K562 (cell line): ENCODE data around the gene ATAD3C. TPM values are rescaled to one million over a fixed set of nuclear protein-coding genes. Genes with fewer than 3 reads are reported as not detected.

Experiments used
- ETV1 ChIP-seq: fragments of 450-650 bp; conservative IDR thresholded peaks from 2 replicates; pipeline ENCODE4 v1.6.1; 2016; ENCODE audit warnings: missing genetic modification characterization, control low read depth, low read depth, missing compliant biosample characterization
- KLF10 ChIP-seq: fragments of 250-450 bp; sonication (Bioruptor Pico); IDR thresholded peaks from 2 replicates; pipeline ENCODE4 v1.6.1; 2021; ENCODE audit warnings: matching md5 sums
- MTF1 ChIP-seq: fragments of 250-450 bp; sonication (Bioruptor Pico); IDR thresholded peaks from 2 replicates; pipeline ENCODE4 v1.9.0; 2021; ENCODE audit warnings: moderate library complexity, mild to moderate bottlenecking, inconsistent platforms, borderline replicate concordance
- NFIX ChIP-seq: fragments of 250-450 bp; sonication (Bioruptor Pico); IDR thresholded peaks from 2 replicates; pipeline ENCODE4 v1.4.0; 2020; ENCODE audit warnings: low read depth, mild to moderate bottlenecking, moderate library complexity
- NR2C1 ChIP-seq, 2 experiments: fragments of 450-650 bp; IDR thresholded peaks; 2 replicates each; pipeline ENCODE4 v1.6.1; 2017; ENCODE audit warnings: mild to moderate bottlenecking in 2 of 2, antibody characterized with exemption in 1 of 2, inconsistent platforms in 1 of 2, missing compliant biosample characterization in 1 of 2, missing genetic modification characterization in 1 of 2
- PML ChIP-seq: IDR thresholded peaks from 2 replicates; pipeline ENCODE4 v1.6.1; 2012; ENCODE audit warnings: low read length, inconsistent platforms
- POLR2B ChIP-seq: fragments of 450-650 bp; IDR thresholded peaks from 2 replicates; pipeline ENCODE4 v1.6.1; 2018; ENCODE audit warnings: low read depth; ENCODE audit not compliant: partially characterized antibody
- POLR2G ChIP-seq: fragments of 200-400 bp; formaldehyde crosslinking; IDR thresholded peaks from 2 replicates; pipeline ENCODE4 v1.6.1; 2017; ENCODE audit warnings: low read depth, mild to moderate bottlenecking, antibody characterized with exemption, low read length, moderate library complexity
- RBM17 ChIP-seq: fragments of 200-400 bp; formaldehyde crosslinking; IDR thresholded peaks from 2 replicates; pipeline ENCODE4 v1.6.1; 2017; ENCODE audit warnings: low read depth, mild to moderate bottlenecking, low read length, borderline replicate concordance
- RREB1 ChIP-seq: fragments of 250-450 bp; sonication (Bioruptor Pico); IDR thresholded peaks from 2 replicates; pipeline ENCODE4 v1.4.0; 2020
- U2AF1 ChIP-seq: fragments of 200-400 bp; formaldehyde crosslinking; optimal IDR thresholded peaks from 2 replicates; pipeline ENCODE3; 2017; ENCODE audit warnings: mild to moderate bottlenecking, low read depth, low read length, moderate library complexity
- ZNF140 ChIP-seq: fragments of 250-450 bp; sonication (Bioruptor Pico); IDR thresholded peaks from 2 replicates; pipeline ENCODE4 v1.8.0; 2021; ENCODE audit warnings: moderate library complexity, mild to moderate bottlenecking, inconsistent platforms
- ZNF174 ChIP-seq: fragments of 250-450 bp; sonication (Bioruptor Pico); IDR thresholded peaks from 2 replicates; pipeline ENCODE4 v1.4.0; 2020; ENCODE audit warnings: mild to moderate bottlenecking
- ZNF609 ChIP-seq: sonication (generic); formaldehyde crosslinking; IDR thresholded peaks from 2 replicates; pipeline ENCODE4 v1.8.1; 2023; ENCODE audit warnings: missing genetic modification reagents, mild to moderate bottlenecking, borderline replicate concordance
- polyA plus RNA-seq, 8 experiments: library from polyadenylated mRNA; depleted of rRNA in 4 of 8; stranded (reverse) in 5 of 8; unstranded in 3 of 8; fragments of >200 nt; fragmentation: Nextera tagmentation in 2 of 8; fragmentation: Illumina TruSeq in 1 of 8; extraction: Ambion mirVana in 2 of 8; extraction: Trizol in 1 of 8; gene quantifications; 2 replicates each; pipeline versions ENCODE4 v1.2.1 to v1.2.3, GENCODE V29; 2011 to 2014; ENCODE audit warnings: inconsistent platforms in 1 of 8, missing spikeins in 1 of 8
- total RNA-seq, 7 experiments: library from RNA; depleted of rRNA in 6 of 7; stranded (reverse); fragments of >200 nt in 6 of 7; fragmentation: Illumina TruSeq in 2 of 7; extraction: Trizol in 2 of 7; gene quantifications; 2 replicates each; pipeline versions ENCODE4 v1.2.1 to v1.2.3, GENCODE V29; 2011 to 2021; ENCODE audit warnings: low replicate concordance in 1 of 7
- TF ChIP-seq, protein P1 (sequence below): sonication (generic); formaldehyde crosslinking; IDR thresholded peaks from 2 replicates; pipeline ENCODE4 v1.8.0; 2022; ENCODE audit warnings: mild to moderate bottlenecking, missing genetic modification reagents

The ATAD3C gene
- total and polyA plus RNA-seq, 9 of the 15 experiments (the other 6 are each of a cell fraction or from before 2014, with no cell fraction given) = 0.03 to 0.18 TPM; not detected in 7

DNA sequence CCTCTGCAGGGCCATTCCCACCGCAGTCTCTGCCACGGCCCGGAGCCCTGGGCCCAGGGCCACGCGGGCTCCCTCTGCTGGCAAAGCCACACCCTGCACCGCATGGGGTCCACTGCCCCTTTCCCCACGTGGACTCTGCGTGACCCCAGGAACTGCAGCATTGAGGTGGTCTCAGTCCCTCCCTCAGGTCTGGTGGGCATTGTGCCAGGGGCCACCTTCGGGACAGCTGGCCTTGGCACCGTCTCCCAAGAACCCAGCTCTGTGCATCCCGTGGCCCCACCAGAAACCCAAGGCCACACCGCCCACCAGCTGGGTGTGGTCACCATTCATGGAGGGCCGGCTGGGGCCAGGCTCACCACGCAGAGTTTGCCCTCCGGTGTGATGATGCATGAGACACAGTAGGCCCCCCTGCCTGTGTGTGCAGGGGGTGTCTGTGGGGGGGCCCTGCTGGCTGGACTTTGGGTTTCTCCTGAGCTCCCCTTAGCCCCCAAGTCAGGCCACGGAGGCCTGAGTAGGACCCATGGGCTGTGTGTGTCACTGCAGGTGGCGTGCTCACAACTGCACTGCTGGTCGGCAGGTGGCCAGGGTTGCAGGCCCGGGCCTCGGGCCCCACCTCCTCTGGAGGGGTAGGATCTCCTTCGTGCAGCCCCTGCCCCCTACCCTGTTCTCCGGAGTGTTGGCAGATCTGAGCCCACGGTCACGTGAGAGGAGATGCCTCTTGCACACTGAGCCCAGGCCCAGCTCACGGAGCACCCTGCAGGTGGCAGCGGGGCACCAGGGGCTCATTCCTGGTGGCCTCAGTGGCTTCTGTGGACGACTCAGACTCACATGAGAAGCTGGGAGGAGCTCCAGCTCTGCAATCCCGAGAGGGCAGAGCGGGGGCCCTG is 8.2 kb upstream of the ATAD3C start (continued):
- TF ChIP-seq RREB1 (CRISPR knock-in tag) (no peak), MTF1 (CRISPR knock-in tag) (no peak), NR2C1 (IDR thresholded peaks at IDR 0.05) (no peak), NR2C1 (tag; IDR thresholded peaks at IDR 0.05) (no peak), PML (no peak), ZNF140 (CRISPR knock-in tag) (no peak), ETV1 (tag) (no peak), NFIX (no peak), ZNF174 (CRISPR knock-in tag) (no peak), ZNF609 (CRISPR knock-in tag) (no peak), KLF10 (CRISPR knock-in tag) (no peak), RBM17 (no peak), POLR2G (0 out of 2 replicates have a peak, but pooled peaks have one; percentile 34), U2AF1 (no peak), POLR2B (no peak)
- TF ChIP-seq, protein P1, sequence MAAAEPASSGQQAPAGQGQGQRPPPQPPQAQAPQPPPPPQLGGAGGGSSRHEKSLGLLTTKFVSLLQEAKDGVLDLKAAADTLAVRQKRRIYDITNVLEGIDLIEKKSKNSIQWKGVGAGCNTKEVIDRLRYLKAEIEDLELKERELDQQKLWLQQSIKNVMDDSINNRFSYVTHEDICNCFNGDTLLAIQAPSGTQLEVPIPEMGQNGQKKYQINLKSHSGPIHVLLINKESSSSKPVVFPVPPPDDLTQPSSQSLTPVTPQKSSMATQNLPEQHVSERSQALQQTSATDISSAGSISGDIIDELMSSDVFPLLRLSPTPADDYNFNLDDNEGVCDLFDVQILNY (CRISPR knock-in tag) = no peak
